ENCODE measurements around the gene ALG2. TPM values are rescaled to one million over a fixed set of nuclear protein-coding genes. Genes with fewer than 3 reads are reported as not detected.

Gene ALG2
- total RNA-seq, 1 donor from 2014 or later: 39.1 TPM

DNA sequence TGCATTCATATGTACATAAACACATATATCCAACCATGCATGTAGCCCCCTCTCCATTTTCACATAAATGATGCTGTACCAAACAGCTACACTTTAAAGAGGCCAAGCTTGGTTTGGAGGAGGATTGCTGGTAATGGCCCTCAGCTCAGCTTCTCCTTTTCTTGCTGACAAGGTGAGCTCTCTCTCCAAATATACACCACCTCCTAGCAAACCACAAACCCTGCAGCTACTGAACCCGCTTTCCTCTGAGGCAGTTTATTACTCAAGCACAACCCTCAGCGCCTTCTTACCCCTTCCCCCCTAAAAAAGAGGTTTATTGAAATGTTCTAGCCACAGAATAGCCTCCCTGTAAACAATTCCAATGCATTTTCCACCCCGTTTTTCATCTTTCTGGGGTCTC lies 54.0 kb downstream of the ALG2 start:
- TF ChIP-seq, protein P1, sequence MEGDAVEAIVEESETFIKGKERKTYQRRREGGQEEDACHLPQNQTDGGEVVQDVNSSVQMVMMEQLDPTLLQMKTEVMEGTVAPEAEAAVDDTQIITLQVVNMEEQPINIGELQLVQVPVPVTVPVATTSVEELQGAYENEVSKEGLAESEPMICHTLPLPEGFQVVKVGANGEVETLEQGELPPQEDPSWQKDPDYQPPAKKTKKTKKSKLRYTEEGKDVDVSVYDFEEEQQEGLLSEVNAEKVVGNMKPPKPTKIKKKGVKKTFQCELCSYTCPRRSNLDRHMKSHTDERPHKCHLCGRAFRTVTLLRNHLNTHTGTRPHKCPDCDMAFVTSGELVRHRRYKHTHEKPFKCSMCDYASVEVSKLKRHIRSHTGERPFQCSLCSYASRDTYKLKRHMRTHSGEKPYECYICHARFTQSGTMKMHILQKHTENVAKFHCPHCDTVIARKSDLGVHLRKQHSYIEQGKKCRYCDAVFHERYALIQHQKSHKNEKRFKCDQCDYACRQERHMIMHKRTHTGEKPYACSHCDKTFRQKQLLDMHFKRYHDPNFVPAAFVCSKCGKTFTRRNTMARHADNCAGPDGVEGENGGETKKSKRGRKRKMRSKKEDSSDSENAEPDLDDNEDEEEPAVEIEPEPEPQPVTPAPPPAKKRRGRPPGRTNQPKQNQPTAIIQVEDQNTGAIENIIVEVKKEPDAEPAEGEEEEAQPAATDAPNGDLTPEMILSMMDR (conservative IDR thresholded peaks at IDR 0.05; ENCODE audit: low read depth, low read length): no peak
- no peak overlapping the region for H3K4me3 ChIP-seq (ENCODE audit: low read depth, low read length)
- no peak for DNase-seq (ENCODE audit: low read depth)

DNA sequence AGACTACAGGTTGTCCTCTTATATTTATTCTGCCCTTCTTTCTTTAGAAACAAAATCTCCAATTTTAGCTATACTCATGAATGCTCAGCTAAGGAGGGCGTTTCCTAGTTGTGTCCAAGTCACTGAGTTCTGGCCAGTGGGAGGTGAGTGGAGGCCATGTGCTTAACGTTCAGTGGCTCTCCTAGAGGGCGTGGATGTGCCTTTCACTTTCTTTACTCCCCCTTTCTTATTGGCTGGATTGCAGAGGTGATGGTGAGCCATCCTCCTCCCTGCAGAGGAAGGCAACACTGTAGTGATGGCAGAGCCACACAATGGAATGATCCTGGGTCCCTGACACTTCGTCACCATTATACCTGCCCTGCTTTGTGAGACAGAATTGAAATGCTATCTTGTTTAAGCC lies 54.6 kb downstream of the ALG2 start:
- TF ChIP-seq, protein P1 (conservative IDR thresholded peaks at IDR 0.05; ENCODE audit: low read depth, low read length): no peak
- no peak overlapping the region for H3K4me3 ChIP-seq (ENCODE audit: low read depth, low read length)
- no peak for DNase-seq (ENCODE audit: low read depth)

Other genes with a start within 250 kb of the ALG2 start
- 29.0 and 42.8 TPM in 2 replicates for gene TGFBR1, start 116.8 kb downstream of the ALG2 start, total RNA-seq
- 123 and 170 TPM in 2 replicates for gene SEC61B, start 340 bp upstream of the ALG2 start, total RNA-seq

Data from epithelial cell of proximal tubule (primary cell).